HG03066 (cell line): Measurements from ENCODE around the gene RPL18.

ENCODE experiments used
- ATAC-seq: cut with Tn5 transposase; IDR thresholded peaks from one replicate; pipeline ENCODE4 v1.9.1; 2021; ENCODE audit warnings: low read depth; ENCODE audit not compliant: unreplicated experiment

Gene RPL18

GRCh38 chr19:48630296-48631063 lies 11.5 kb upstream of the RPL18 start:
- no peak for ATAC-seq

DNA sequence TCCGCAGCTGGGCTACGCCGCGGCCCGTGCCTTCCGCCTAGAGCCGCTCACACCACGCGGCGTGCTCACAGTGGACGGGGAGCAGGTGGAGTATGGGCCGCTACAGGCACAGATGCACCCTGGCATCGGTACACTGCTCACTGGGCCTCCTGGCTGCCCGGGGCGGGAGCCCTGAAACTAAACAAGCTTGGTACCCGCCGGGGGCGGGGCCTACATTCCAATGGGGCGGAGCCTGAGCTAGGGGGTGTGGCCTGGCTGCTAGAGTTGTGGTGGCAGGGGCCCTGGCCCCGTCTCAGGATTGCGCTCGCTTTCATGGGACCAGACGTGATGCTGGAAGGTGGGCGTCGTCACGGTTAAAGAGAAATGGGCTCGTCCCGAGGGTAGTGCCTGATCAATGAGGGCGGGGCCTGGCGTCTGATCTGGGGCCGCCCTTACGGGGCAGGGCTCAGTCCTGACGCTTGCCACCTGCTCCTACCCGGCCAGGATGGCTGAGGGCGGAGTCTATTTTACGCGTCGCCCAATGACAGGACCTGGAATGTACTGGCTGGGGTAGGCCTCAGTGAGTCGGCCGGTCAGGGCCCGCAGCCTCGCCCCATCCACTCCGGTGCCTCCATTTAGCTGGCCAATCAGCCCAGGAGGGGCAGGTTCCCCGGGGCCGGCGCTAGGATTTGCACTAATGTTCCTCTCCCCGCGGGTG lies 10.8 kb upstream of the RPL18 start:
- no peak for ATAC-seq

GRCh38 chr19:48629297-48629598 lies 10.3 kb upstream of the RPL18 start:
- ATAC-seq = no peak

GRCh38 chr19:48628486-48629296 lies 9.7 kb upstream of the RPL18 start:
- ATAC-seq = no peak

GRCh38 chr19:48627865-48628314 lies 8.9 kb upstream of the RPL18 start:
- ATAC-seq = no peak

- no peak for ATAC-seq
These were observed 8.4 kb upstream of the RPL18 start for GRCh38 chr19:48627201-48627864.

DNA sequence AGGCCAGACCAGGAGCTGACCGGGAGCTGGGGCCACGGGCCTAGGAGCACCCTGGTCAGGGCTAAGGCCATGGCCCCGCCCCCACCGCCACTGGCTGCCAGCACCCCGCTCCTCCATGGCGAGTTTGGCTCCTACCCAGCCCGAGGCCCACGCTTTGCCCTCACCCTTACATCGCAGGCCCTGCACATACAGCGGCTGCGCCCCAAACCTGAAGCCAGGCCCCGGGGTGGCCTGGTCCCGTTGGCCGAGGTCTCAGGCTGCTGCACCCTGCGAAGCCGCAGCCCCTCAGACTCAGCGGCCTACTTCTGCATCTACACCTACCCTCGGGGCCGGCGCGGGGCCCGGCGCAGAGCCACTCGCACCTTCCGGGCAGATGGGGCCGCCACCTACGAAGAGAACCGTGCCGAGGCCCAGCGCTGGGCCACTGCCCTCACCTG lies 6.9 kb upstream of the RPL18 start:
- no peak for ATAC-seq

DNA sequence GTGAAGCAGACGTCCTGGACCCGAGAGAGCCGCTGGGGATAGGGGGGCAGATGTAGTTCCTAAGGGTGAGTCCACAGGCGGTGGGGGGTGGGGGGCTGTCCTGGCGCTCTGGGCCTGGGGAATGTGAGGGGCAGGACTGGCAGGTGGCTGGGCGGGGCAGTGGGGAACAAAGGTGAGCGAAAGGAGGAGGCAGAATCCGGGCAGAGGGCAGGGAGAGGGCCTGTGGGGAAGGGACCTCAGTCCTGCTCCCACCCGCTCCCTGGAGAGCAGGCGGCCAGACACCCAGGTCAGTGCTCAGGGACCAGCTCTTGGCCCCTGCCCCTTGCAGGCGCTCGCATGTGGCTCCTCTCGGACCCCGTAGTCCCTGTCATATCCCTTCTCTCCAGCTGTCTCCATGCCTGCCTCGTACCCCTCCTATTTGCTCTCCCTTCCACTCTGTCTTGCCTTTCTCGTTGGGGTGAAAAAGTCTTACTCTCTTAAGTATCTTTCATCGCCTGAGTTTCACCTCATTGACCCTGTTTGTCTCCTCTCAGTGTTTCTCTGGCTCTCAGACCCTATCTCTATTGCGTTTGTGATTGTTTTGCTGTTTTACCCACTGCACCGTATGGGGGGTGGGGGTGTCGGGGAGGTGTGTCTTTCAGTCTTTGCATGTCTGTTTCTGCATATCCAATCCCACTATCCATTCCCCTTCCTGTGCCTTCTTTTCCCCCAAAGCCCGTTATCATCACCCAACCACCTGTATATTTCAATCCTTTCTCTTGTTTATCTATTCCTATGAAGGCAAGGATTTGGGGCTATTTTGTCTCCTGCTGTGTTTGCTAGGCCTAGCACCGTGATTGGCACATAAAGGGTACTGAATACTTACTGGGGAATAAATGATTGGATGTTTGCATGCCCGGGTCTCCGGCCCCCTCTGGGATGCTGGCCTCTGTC lies 6.1 kb upstream of the RPL18 start:
- no peak for ATAC-seq

GRCh38 chr19:48624067-48624594 lies 5.2 kb upstream of the RPL18 start:
- peak; percentile 55 for ATAC-seq

DNA sequence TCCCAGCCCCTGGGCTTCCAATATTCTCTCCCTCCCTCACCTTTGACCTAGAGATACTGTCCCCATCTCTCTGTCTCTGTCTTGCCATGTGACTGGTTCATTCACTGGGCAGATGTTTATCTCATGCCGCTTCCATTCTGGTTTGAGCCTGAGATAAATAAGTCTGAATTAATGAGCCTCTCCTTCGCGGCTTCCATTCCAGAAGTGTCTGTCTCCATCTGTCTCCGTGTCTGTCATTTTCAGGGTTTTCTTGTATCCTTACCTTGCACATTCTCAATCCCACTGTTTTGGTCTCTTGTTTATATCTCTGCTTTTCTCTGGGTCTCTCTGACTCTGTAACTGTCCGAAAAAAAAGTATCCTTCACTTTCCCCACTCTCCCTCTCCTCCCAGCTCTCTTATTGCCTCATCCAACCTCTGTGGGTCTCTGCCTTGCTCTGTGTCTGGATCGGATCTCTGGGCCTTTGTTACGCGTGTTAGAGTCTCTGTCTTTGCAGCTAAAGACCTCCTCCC lies 4.6 kb upstream of the RPL18 start:
- ATAC-seq = no peak

- no peak for ATAC-seq
These were observed 961 bp upstream of the RPL18 start for GRCh38 chr19:48619692-48620585.

- no peak for ATAC-seq
These were observed 581 bp downstream of the RPL18 start for GRCh38 chr19:48618278-48618915.

GRCh38 chr19:48617146-48617937 lies 1.6 kb downstream of the RPL18 start:
- ATAC-seq = no peak

GRCh38 chr19:48616491-48617056 lies 2.4 kb downstream of the RPL18 start:
- ATAC-seq = no peak

- ATAC-seq = no peak
These were observed 2.9 kb downstream of the RPL18 start for GRCh38 chr19:48616041-48616436.

DNA sequence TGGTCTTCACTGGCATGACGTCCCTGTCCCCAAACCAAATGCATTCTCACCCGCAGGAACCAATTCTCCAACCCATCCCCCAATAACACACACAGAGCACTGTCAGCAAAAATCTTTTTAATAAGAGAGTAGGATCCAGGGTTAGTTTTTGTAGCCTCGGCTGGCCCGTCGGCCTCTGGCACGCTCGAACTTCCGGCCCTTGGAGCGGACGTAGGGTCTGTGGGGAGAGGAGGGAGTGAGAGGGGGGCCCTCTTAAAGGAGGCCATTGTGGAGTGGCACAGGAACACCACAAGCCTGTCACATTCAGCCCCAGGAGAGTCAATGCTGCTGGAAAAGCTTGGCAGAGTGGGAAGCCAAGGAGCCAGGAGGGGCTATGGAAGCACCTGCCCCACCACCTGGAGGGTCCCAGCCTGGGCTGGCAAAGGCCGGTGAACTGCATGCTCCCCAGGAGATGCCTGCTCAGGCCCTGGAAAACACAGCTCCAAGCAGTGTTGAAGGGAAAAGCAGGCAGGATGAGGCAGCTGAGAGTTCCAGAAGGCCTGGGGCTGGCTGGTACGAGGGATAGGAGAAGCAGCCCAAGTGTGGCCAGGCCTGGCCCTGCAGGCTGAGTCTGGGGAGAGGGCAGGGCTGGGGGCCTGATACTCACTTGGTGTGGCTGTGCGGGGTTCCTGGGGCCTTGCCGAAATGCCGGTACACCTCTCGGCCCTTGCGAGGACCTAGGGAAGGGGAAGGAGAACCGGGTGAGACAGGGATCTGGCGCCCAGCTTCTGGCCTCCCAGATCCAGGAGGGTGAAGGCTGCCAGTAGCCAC lies 3.5 kb downstream of the RPL18 start:
- no peak for ATAC-seq
